ENCODE measurements around the gene WWOX.
A peak's percentile ranks its signal among the peaks of the same experiment; 100 is the strongest.

The WWOX gene

GRCh38 chr16:78705694-78706093 is 606.2 kb downstream of the WWOX start:
- DNase-seq, result no peak

GRCh38 chr16:78706637-78707036 is 607.2 kb downstream of the WWOX start:
- no peak for DNase-seq

- no peak for DNase-seq
Observed at GRCh38 chr16:78709137-78709884, 609.9 kb downstream of the WWOX start.

- no peak for DNase-seq
Observed at GRCh38 chr16:78715106-78715505, 615.7 kb downstream of the WWOX start.

GRCh38 chr16:78715673-78716072 is 616.2 kb downstream of the WWOX start:
- no peak for DNase-seq

DNA sequence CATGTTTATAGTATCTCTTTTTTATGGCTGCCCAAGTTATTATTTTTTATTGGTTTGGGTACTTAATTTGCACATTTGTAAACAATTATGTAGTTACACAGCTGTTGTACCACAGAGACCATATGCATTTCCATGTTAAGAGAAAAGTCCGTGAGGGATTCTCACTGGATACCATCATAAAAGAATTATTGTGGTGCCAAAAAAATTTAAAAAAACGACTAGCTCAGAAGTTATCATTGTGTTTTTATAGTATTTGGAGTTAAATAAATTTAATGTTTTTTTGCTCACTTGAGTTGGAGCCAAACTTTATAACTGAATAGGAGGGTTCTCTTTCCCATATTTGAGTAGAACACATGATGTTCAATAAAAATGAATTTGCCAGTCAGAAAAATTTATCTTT is 618.7 kb downstream of the WWOX start:
- no peak for DNase-seq

DNA sequence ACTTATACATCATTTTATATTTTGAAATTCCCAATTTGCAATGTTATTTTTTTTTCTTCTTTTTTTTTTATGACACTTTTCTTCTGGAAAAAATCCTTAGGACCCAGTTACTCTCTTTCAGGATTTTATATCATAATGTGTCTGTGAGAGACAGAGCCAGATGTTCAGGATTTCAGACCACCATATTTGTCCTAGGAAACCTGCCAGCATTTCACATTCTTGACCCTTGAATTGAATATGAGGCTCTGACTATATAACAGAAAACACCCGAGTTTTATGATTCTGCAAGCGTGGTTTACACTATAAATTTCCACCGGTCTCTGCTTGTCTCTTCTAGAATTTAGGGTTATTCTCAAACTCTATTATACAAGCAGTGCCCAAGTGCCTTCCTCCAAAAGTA is 621.0 kb downstream of the WWOX start:
- DNase-seq, result no peak

GRCh38 chr16:78727536-78727935 is 628.1 kb downstream of the WWOX start:
- no peak for DNase-seq

- DNase-seq, result no peak
Observed at GRCh38 chr16:78729687-78730086, 630.2 kb downstream of the WWOX start.

GRCh38 chr16:78731785-78732184 is 632.3 kb downstream of the WWOX start:
- no peak for DNase-seq

DNA sequence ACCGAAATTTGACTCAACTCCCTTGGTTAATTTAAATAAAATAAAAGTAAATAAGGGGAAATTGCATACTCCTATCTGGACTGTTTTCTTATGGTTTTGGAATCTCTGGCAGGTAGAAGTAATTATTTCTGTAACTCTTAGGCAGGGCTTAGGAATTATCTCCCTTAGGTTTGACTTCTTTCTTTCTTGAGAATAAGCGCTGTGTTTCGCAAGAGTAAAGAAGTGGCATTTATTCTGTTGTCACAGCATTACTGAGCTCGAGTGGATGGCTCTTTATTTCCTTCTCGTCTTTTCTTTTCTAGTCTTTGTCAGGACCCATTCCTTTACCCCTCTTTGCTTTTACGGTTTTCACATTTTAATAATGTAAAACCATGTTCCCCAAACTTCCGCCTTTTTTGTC is 633.2 kb downstream of the WWOX start:
- no peak for DNase-seq

DNA sequence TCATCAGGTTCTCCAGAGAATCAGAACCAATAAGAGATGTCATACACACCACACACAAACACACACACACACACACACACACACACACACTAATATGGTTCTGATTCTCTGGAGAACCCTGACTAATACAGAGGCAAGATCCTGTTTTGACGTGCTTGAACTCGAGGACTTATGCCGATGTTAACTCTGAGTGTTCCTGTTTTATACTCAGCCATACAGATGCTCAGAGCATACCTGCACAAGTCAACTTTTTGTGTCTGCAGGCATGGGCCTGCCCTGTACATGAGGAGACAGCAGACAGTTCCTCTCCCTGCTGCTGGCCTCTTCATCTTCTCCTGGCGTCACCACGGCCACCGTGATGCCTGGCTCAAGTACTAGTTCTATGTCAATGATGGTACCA is 635.9 kb downstream of the WWOX start:
- DNase-seq, result no peak

DNA sequence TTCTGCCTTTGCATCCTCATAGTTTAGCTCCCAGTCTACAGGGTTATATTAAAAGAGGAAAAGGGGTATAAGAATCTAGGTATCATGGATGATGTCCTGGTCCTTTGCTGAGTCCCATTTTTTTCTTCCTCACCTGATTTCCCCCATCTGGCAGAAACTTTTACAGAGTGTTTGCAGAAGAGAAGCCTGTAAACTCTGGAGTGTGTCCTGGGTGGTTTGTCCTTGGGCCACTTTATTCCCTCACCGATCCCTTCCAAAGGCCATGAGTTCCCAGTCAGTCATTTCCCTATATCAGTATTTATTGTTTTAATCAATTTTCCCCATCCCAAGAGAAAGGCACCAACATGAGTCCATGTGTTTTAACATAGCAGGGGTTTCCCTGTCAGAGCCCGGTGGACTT is 638.2 kb downstream of the WWOX start:
- DNase-seq, result no peak

DNA sequence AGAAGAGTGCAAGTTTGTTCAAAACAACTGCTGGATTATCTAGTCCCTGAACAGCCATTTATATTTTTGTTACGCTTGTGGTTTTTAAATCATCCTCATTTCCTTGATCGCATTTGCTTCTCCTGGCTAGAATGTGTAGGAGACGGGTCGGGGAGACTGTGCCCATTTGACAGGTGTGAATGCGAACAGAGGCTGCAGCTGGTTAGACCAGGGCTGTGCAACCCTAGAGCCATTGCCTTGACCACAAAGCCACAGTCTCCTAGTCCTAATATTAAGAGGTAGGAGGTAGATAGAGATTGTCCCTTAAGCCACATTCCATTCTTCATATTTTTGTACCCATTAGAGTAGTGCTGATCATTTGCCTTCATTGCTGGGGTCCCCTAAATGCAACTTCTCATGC is 639.1 kb downstream of the WWOX start:
- no peak for DNase-seq

GRCh38 chr16:78740269-78740668 is 640.8 kb downstream of the WWOX start:
- no peak for DNase-seq

GRCh38 chr16:78742501-78743283 is 643.2 kb downstream of the WWOX start:
- peak; percentile 75 for DNase-seq

DNA sequence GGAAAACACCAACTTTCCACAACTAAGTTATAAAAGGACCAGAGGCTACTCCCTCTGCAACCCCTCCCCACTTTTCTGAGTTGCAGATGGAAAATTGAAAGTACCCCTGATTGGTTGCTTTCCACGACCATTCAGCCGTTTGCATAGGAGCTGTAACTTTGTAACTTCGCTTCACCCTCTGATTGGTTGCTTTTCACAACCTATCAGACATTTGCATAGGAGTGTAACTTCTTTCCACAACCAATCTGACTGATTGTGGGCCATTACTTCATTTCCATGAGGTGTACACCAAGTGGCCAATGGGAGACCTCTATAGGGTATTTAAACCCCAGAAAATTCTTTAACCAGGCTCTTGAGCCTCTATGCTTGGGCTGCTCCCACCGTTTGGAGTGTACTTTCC is 644.1 kb downstream of the WWOX start:
- DNase-seq, result no peak

DNA sequence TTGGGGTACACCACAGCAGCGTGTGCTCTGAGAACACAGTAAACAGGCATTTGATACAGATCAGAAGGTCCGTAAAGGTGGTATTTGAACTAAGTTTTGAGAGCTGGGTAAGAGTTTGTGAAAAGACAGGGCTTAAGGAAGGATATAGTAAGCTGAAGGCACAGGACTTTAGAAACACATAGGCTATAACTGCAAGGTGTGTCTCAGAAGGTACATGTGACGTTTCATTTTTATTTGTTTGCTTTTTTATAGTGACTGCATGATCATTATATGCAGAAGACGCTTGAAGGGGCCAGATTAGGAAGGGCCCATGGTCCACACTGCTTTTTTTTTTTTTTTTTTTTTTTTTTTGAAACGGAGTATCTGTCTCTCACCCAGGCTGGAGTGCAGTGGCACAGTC is 644.6 kb downstream of the WWOX start:
- no peak for DNase-seq

DNA sequence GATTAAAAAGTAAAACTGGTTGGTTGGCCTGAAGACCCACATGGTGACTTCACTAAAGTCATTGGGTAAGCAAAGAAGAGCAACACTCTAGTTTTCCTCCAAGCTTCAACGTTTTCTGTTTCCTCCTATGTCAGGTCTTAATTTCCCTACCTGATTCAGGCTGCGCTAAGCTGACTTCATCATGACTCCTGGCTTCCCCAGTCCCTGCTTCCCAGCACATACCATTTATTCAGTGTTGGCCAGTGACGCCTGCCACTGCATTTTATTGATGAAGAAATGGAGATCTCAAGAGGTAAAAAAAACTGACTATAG is 645.3 kb downstream of the WWOX start:
- DNase-seq, result no peak

DNA sequence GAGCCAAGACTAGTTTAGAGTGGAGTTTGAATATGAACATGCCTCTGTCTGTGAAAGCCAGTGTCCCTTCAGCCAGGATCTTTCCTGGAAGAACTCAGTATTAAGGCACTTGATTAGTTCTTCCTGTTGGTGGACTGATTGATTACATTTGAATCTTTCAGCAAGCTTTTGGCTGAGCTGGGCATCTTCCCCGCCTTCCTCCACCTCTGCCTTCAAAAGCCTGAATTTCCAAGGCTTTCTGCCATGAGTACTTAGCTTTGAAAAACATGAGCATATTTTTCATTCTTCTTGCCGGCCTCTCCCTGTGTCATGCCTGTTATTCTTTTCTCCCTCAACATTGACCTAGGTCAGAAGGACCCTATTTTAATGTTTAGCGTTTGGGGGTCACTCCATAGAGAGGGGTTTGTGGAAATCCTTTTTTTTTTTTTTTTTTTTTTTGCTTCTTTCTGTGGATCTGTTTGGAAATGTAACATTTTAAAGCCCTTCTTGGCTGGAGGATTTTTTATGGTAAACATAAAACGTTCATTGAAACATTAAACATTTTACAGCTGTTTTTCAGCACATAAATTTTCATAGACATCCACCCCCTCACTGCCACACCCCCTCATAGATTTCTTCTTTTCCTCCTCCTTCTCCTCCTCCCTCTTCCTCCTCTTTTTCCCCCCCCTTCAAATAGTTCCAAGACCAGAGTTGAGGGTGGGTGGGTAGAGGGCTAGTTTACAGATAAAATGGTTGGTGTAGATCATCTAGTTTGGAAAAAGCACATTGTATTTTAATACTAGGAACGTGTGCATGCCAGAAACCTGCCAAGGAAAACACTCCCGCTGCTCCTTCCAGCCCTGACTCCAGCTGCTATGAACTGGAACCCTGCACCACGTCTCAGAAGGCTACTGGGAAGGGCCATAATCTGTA is 645.9 kb downstream of the WWOX start:
- no peak for DNase-seq

- DNase-seq, result no peak
Observed at GRCh38 chr16:78746718-78747117, 647.3 kb downstream of the WWOX start.

- DNase-seq, result no peak
Observed at GRCh38 chr16:78748220-78748929, 648.9 kb downstream of the WWOX start.

- no peak for DNase-seq
Observed at GRCh38 chr16:78749745-78750268, 650.4 kb downstream of the WWOX start.
